ENCODE results near the gene NCOA1. TPM values are rescaled to one million over a fixed set of nuclear protein-coding genes. Genes with fewer than 3 reads are reported as not detected.

The NCOA1 gene
- total and polyA plus RNA-seq, 3 donors from 2014 or later, result 52.3 to 124 (median 109) TPM

- Histone ChIP-seq H3K4me1 (peaks cover 4% of the 10 kb centered on the region), H3K27ac (no peak overlapping the region), H3K4me3 (no peak overlapping the region), H3K36me3 (ENCODE audit: low read depth, missing control alignments) (no peaks in the 10 kb centered on the region), H3K27me3 (no peaks in the 10 kb centered on the region), H3K9me3 (no peaks in the 10 kb centered on the region)
- intact Hi-C loops (cut with DNase I; ENCODE audit: low total_unique reads), result no loop called here
- TF ChIP-seq CTCF (IDR thresholded peaks at IDR 0.05) (no peak), POLR2A (IDR thresholded peaks at IDR 0.05) (no peak)
- 68 to 81% methylated on average over 2 of the region's 2 CpGs for WGBS, 2 donors
- no peak for DNase-seq
Observed at GRCh38 chr2:24571828-24572442, 80.9 kb downstream of the NCOA1 start.

- Histone ChIP-seq H3K4me1 (peaks cover 4% of the 10 kb centered on the region), H3K27me3 (no peaks in the 10 kb centered on the region), H3K27ac (no peak overlapping the region), H3K4me3 (no peak overlapping the region), H3K9me3 (no peaks in the 10 kb centered on the region), H3K36me3 (ENCODE audit: low read depth, missing control alignments) (no peaks in the 10 kb centered on the region)
- intact Hi-C loops (cut with DNase I; ENCODE audit: low total_unique reads), result no loop called here
- TF ChIP-seq POLR2A (IDR thresholded peaks at IDR 0.05), result no peak
- no peak for TF ChIP-seq CTCF (IDR thresholded peaks at IDR 0.05)
- no peak for DNase-seq
Observed at GRCh38 chr2:24576146-24576545, 85.1 kb downstream of the NCOA1 start.

- DNase-seq, result no peak
- TF ChIP-seq POLR2A (IDR thresholded peaks at IDR 0.05) (no peak), CTCF (IDR thresholded peaks at IDR 0.05) (no peak)
- no peaks in the 10 kb centered on the region for H3K36me3 ChIP-seq (ENCODE audit: low read depth, missing control alignments)
- H3K9me3 ChIP-seq, result no peaks in the 10 kb centered on the region
- intact Hi-C loops (cut with DNase I; ENCODE audit: low total_unique reads), result no loop called here
- 76 to 88% methylated on average over 1 of the region's 1 CpG for WGBS, 2 donors
- no peaks in the 10 kb centered on the region for H3K27me3 ChIP-seq
- H3K4me3 ChIP-seq, result no peak overlapping the region
- no peak overlapping the region for H3K27ac ChIP-seq
- peaks cover 3% of the 10 kb centered on the region for H3K4me1 ChIP-seq
Observed at GRCh38 chr2:24576617-24577016, 85.6 kb downstream of the NCOA1 start.

GRCh38 chr2:24577481-24577880 is 86.4 kb downstream of the NCOA1 start:
- Histone ChIP-seq H3K4me3 (no peak overlapping the region), H3K4me1 (no peaks in the 10 kb centered on the region), H3K9me3 (no peaks in the 10 kb centered on the region), H3K36me3 (ENCODE audit: low read depth, missing control alignments) (no peaks in the 10 kb centered on the region), H3K27ac (no peak overlapping the region), H3K27me3 (no peaks in the 10 kb centered on the region)
- intact Hi-C loops (cut with DNase I; ENCODE audit: low total_unique reads), result no loop called here
- TF ChIP-seq CTCF (IDR thresholded peaks at IDR 0.05) (no peak), POLR2A (IDR thresholded peaks at IDR 0.05) (no peak)
- no peak for DNase-seq
- 63 to 70% methylated on average over 2 of the region's 2 CpGs for WGBS, 2 donors

Measured in testis (tissue), 3 donors.